DND-41 (cell line): Measurements from ENCODE around the gene BORCS5.

Source experiments
- EZH2 ChIP-seq: IDR thresholded peaks from 3 replicates; pipeline ENCODE4 v1.6.1; 2012; ENCODE audit warnings: borderline replicate concordance, low read depth, mild to moderate bottlenecking, moderate library complexity, low read length, inconsistent platforms; ENCODE audit not compliant: severe bottlenecking
- TF ChIP-seq, protein P1 (sequence below): IDR thresholded peaks from 2 replicates; pipeline ENCODE4 v1.5.1; 2012; ENCODE audit warnings: borderline replicate concordance, low read length, moderate library complexity, mild to moderate bottlenecking; ENCODE audit not compliant: poor library complexity, severe bottlenecking; ENCODE audit errors: extremely low read depth

DNA sequence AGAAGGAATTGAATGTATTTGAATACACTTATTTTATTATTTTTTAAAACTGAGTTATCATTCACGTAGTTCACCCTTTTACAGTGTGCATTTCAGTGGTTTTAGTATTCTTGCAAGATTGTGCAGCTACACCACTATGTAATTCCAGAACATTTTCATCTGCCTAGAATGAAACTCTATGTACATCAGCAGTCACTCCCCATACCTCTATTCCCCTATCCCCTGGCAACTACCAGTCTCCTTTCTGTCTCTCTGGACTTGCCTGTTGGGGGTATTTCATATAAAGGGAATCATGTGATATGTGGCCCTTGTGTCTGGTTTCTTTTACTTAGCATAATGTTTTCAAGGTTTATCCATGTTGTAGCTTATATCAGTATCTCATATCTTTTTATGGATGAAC, 96.8 kb downstream of the BORCS5 start:
- TF ChIP-seq, protein P1, sequence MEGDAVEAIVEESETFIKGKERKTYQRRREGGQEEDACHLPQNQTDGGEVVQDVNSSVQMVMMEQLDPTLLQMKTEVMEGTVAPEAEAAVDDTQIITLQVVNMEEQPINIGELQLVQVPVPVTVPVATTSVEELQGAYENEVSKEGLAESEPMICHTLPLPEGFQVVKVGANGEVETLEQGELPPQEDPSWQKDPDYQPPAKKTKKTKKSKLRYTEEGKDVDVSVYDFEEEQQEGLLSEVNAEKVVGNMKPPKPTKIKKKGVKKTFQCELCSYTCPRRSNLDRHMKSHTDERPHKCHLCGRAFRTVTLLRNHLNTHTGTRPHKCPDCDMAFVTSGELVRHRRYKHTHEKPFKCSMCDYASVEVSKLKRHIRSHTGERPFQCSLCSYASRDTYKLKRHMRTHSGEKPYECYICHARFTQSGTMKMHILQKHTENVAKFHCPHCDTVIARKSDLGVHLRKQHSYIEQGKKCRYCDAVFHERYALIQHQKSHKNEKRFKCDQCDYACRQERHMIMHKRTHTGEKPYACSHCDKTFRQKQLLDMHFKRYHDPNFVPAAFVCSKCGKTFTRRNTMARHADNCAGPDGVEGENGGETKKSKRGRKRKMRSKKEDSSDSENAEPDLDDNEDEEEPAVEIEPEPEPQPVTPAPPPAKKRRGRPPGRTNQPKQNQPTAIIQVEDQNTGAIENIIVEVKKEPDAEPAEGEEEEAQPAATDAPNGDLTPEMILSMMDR = no peak
- no peak for TF ChIP-seq EZH2
